Stimulated activated CD4-positive, alpha-beta T cell treated with anti-CD3 and anti-CD28 coated beads, Interleukin-15, amount 100 ng/mL, for 24 hours (primary cell): ENCODE measurements around the gene ANGPTL4.

Experiments used
- DNase-seq: peaks from one replicate; pipeline ENCODE4 v3.0.0-alpha.2; 2020

The ANGPTL4 gene

DNA sequence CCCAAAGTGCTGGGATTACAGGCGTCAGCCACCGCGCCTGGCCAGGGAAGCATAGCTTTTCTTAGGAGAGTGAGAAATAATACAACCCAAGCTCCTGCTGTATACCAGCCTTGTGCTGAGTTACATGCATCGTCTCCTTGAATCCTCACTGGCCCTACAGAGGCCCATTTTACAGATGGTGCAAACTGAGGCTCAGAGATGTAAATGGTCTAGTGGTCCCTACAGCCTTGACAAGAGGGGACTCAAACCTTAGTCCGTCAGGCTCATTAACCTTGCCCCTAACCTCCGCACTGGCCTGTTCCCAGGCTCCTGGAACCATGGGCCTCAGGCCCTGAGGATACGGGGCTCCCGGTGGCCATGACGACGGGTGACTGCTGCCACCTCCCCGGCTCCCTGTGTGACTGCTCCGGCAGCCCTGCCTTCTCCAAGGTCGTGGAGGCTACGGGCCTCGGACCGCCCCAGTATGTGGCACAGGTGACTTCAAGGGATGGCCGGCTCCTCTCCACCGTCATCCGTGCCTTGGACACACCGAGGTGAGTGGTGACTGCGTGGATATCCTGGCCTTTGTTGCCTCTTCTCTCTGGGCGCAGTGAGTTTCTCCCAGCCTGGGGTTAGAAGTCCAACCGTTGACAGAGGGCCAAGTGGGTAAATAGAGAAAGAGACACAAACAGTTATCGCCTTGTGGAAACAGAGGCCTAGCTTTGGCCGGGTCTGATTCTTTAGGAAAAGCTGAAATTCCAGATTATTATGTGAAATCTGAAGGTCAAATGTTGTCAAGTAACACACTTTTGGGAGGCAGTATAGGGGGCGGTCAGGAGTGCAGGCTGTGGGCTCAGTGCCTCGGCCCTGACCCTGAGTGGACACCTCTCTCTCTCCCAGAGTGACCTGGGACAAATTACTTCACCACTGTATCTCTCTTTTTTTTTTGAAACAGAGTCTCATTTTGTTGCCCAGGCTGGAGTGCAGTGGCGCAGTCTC, 57.8 kb downstream of the ANGPTL4 start:
- DNase-seq: no peak

DNA sequence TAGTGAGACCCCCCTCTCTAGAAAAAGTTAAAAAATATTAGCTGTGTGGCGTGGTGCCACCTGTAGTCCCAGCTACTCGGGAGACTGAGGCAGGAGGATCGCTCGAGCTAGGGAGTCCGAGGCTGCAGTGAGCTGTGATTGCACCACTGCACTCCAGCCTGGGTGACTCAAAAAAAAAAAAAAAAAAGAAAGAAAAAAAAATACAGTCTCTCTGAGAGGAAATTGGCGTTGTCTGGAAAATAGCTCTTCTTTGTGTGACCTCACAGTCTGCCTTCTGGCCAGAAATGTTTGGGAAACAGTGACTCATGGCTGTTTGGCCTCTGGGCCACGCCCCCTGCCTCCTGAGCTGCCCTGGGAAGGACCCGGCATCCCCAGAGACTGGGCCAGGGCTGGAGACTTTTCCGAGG, 59.9 kb downstream of the ANGPTL4 start:
- DNase-seq: no peak
